ENCODE measurements around the gene NT5DC1. TPM values are rescaled to one million over a fixed set of nuclear protein-coding genes. Genes with fewer than 3 reads are reported as not detected.

The NT5DC1 gene
- total and polyA plus RNA-seq, 2 donors (not counting 1 experiment from before 2014, with no cell fraction given), result 26.4 to 54.8 TPM

DNA sequence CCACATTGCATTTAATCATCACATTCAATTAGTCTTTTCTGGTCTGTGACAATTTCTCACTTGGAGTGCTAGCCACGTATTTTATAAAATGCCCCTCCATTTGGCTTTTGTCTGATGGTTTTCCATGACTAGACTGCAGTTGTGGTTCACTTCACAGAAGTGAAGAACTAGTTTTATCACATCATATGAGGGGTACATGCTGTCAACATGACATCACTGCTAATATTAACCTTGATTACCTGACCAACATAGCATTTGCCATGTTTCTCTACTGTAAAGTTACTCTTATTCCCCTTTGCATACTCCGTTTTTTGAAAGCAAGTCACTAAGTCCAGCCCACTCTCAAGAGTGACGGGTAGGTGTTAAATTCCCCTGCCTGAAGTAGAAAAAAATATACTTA, 73.3 kb downstream of the NT5DC1 start:
- Histone ChIP-seq H3K4me1 (ENCODE audit: control insufficient read depth in 2 of 2, insufficient read depth in 2 of 2, low read length in 2 of 2) (no peaks in the 10 kb centered on the region), H3K4me3 (ENCODE audit: control extremely low read depth in 1 of 5, extremely low read depth in 1 of 5, insufficient read depth in 1 of 5, low read depth in 2 of 5, low read length in 4 of 5) (no peak overlapping the region), H3K27me3 (replicated peaks in 1 of 4; ENCODE audit: control extremely low read depth in 1 of 4, control insufficient read depth in 3 of 4, insufficient read depth in 4 of 4, low read length in 3 of 4) (no peaks in the 10 kb centered on the region), H3K79me2 (ENCODE audit: control insufficient read depth, insufficient read depth, low read length) (no peaks in the 10 kb centered on the region), H3K9ac (ENCODE audit: low read length) (no peak overlapping the region), H3K4me2 (replicated peaks; ENCODE audit: low read depth, low read length, poor library complexity, severe bottlenecking) (no peak overlapping the region), H3K27ac (ENCODE audit: low read length in 2 of 2) (no peak overlapping the region), H3K9me3 (ENCODE audit: control extremely low read depth in 1 of 3, control insufficient read depth in 2 of 3, insufficient read depth in 1 of 3, low read length in 2 of 3) (peaks cover 0 to 11% (median 6%) of the 10 kb centered on the region in 3 donors), H2AFZ (ENCODE audit: insufficient read depth, low read depth, low read length, poor library complexity, severe bottlenecking) (no peak overlapping the region), H3K36me3 (replicated peaks in 1 of 2; ENCODE audit: control extremely low read depth in 1 of 2, control insufficient read depth in 1 of 2, extremely low read depth in 1 of 2, insufficient read depth in 2 of 2, low read length in 1 of 2) (peaks cover 1 to 2% of the 10 kb centered on the region in 2 experiments), H4K20me1 (ENCODE audit: control insufficient read depth, insufficient read depth, low read length, poor library complexity, severe bottlenecking) (no peaks in the 10 kb centered on the region)
- no CpG with 5 or more reads among the region's 3 CpGs for WGBS (ENCODE audit: insufficient coverage)
- TF ChIP-seq, protein P1, sequence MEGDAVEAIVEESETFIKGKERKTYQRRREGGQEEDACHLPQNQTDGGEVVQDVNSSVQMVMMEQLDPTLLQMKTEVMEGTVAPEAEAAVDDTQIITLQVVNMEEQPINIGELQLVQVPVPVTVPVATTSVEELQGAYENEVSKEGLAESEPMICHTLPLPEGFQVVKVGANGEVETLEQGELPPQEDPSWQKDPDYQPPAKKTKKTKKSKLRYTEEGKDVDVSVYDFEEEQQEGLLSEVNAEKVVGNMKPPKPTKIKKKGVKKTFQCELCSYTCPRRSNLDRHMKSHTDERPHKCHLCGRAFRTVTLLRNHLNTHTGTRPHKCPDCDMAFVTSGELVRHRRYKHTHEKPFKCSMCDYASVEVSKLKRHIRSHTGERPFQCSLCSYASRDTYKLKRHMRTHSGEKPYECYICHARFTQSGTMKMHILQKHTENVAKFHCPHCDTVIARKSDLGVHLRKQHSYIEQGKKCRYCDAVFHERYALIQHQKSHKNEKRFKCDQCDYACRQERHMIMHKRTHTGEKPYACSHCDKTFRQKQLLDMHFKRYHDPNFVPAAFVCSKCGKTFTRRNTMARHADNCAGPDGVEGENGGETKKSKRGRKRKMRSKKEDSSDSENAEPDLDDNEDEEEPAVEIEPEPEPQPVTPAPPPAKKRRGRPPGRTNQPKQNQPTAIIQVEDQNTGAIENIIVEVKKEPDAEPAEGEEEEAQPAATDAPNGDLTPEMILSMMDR (IDR thresholded peaks at IDR 0.05), result no peak
- TF ChIP-seq EZH2 (IDR thresholded peaks at IDR 0.05; ENCODE audit: borderline replicate concordance, insufficient read depth, low read depth, low read length, poor library complexity, severe bottlenecking), result no peak
- Mint-ChIP-seq H3K9me3 (ENCODE audit: insufficient read depth) (peaks cover 4% of the 10 kb centered on the region), H3K27ac (no peak overlapping the region), H3K4me1 (no peaks in the 10 kb centered on the region), H3K4me3 (no peak overlapping the region), H3K27me3 (no peaks in the 10 kb centered on the region)
- intact Hi-C loops (cut with micrococcal nuclease), result no loop called here
- no peak for DNase-seq
- POLR2A ChIA-PET, result no interaction called here
- CTCF ChIA-PET, result interaction anchor here (1.2 kb wide), 1 partner anchor 57 kb away, joined by 3 read pairs; no protein-coding TSS in a partner anchor
- ATAC-seq (ENCODE audit: low read depth), result no peak

DNA sequence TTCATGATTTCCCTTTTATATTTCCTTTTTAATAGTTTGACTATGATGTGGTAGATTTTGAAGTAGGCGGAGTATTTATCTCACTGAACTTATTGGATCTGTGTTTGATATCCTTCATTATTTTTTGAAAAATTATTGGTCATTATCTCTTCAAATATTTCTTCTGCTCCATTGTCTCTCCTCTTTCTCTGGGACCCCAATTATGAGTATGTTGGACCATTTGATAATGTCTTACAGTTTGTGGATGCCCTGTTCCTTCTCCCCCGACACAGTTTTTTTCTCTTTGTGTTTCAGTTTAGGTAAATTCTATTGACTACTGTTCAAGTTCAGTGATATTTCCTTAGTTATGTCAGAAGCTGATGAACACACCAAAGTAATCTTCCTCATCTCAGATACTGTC, 74.7 kb downstream of the NT5DC1 start:
- ChIA-PET POLR2A (no interaction called here), CTCF (no interaction called here)
- DNase-seq (no peak), ATAC-seq (ENCODE audit: low read depth) (no peak)
- no peaks in the 10 kb centered on the region for H3K4me1 ChIP-seq (ENCODE audit: control insufficient read depth in 2 of 2, insufficient read depth in 2 of 2, low read length in 2 of 2)
- Mint-ChIP-seq H3K27me3 (no peaks in the 10 kb centered on the region), H3K27ac (no peak overlapping the region), H3K4me3 (no peak overlapping the region), H3K9me3 (ENCODE audit: insufficient read depth) (peaks cover 4% of the 10 kb centered on the region), H3K4me1 (no peaks in the 10 kb centered on the region)
- TF ChIP-seq EZH2 (IDR thresholded peaks at IDR 0.05; ENCODE audit: borderline replicate concordance, insufficient read depth, low read depth, low read length, poor library complexity, severe bottlenecking), result no peak
- TF ChIP-seq, protein P1 (IDR thresholded peaks at IDR 0.05), result no peak
- H3K36me3 ChIP-seq (replicated peaks in 1 of 2; ENCODE audit: control extremely low read depth in 1 of 2, control insufficient read depth in 1 of 2, extremely low read depth in 1 of 2, insufficient read depth in 2 of 2, low read length in 1 of 2), result peaks cover 1 to 2% of the 10 kb centered on the region in 2 experiments
- no peak overlapping the region for H3K4me3 ChIP-seq (ENCODE audit: control extremely low read depth in 1 of 5, extremely low read depth in 1 of 5, insufficient read depth in 1 of 5, low read depth in 2 of 5, low read length in 4 of 5)
- no peaks in the 10 kb centered on the region for H3K79me2 ChIP-seq (ENCODE audit: control insufficient read depth, insufficient read depth, low read length)
- no peak overlapping the region for H3K4me2 ChIP-seq (replicated peaks; ENCODE audit: low read depth, low read length, poor library complexity, severe bottlenecking)
- H3K27ac ChIP-seq (ENCODE audit: low read length in 2 of 2), result no peak overlapping the region
- no peak overlapping the region for H3K9ac ChIP-seq (ENCODE audit: low read length)
- H2AFZ ChIP-seq (ENCODE audit: insufficient read depth, low read depth, low read length, poor library complexity, severe bottlenecking), result no peak overlapping the region
- no peaks in the 10 kb centered on the region for H4K20me1 ChIP-seq (ENCODE audit: control insufficient read depth, insufficient read depth, low read length, poor library complexity, severe bottlenecking)
- no CpG with 5 or more reads among the region's 2 CpGs for WGBS (ENCODE audit: insufficient coverage)
- H3K27me3 ChIP-seq (replicated peaks in 1 of 4; ENCODE audit: control extremely low read depth in 1 of 4, control insufficient read depth in 3 of 4, insufficient read depth in 4 of 4, low read length in 3 of 4), result no peaks in the 10 kb centered on the region
- intact Hi-C loops (cut with micrococcal nuclease), result no loop called here
- H3K9me3 ChIP-seq (ENCODE audit: control extremely low read depth in 1 of 3, control insufficient read depth in 2 of 3, insufficient read depth in 1 of 3, low read length in 2 of 3), result peaks cover 0 to 11% (median 6%) of the 10 kb centered on the region in 3 donors
